ENCODE results near the gene FCAR.

- TF ChIP-seq CTCF (IDR thresholded peaks at IDR 0.05; ENCODE audit: low read depth, low read length) (no peak), POLR2A (IDR thresholded peaks at IDR 0.05; ENCODE audit: extremely low read depth, insufficient read length) (no peak), MAX (IDR thresholded peaks at IDR 0.05; ENCODE audit: low read depth, low read length) (no peak), MYC (IDR thresholded peaks at IDR 0.05; ENCODE audit: low read depth, low read length) (no peak)
These were observed 9.2 kb downstream of the FCAR start for GRCh38 chr19:54883228-54883627.
